Activated T-helper 17 cell treated with anti-CD3 and anti-CD28 coated beads, Interleukin-2, amount 50 U/mL, for 72 hours (primary cell): ENCODE data around the gene ADGRF3. TPM values are rescaled to one million over a fixed set of nuclear protein-coding genes. Genes with fewer than 3 reads are reported as not detected.
"Not testable (repeated sequence)": the region's sequence is repeated elsewhere in the genome, so short reads cannot be mapped to it uniquely, and the experiment has no call there.

Experiments used
- ATAC-seq: fragments of 150-1000 bp; cut with Tn5 transposase; replicated peaks from 2 replicates; pipeline ENCODE4 v1.10.0; 2021; ENCODE audit warnings: mild to moderate bottlenecking, moderate library complexity
- H3K27ac Mint-ChIP-seq: one replicate; pipeline ENCODE4 v1.8.0; 2022; ENCODE audit warnings: mixed read lengths
- H3K27me3 Mint-ChIP-seq: one replicate; pipeline ENCODE4 v1.8.0; 2022; ENCODE audit warnings: mixed read lengths
- H3K36me3 Mint-ChIP-seq: one replicate; pipeline ENCODE4 v1.8.0; 2022; ENCODE audit warnings: low read depth, mild to moderate bottlenecking, mixed read lengths
- H3K4me1 Mint-ChIP-seq: one replicate; pipeline ENCODE4 v1.8.0; 2022; ENCODE audit warnings: mixed read lengths
- H3K4me3 Mint-ChIP-seq: one replicate; pipeline ENCODE4 v1.8.0; 2022; ENCODE audit warnings: mild to moderate bottlenecking, mixed read lengths
- H3K9me3 Mint-ChIP-seq: one replicate; pipeline ENCODE4 v1.8.0; 2022; ENCODE audit warnings: mixed read lengths
- total RNA-seq, 2 donors: library from RNA; stranded (reverse); gene quantifications; one replicate each; pipeline ENCODE4 v1.2.3, GENCODE V29; 2022

ADGRF3 gene
- total RNA-seq, 2 donors from 2014 or later = 1.4 to 3.0 TPM

DNA sequence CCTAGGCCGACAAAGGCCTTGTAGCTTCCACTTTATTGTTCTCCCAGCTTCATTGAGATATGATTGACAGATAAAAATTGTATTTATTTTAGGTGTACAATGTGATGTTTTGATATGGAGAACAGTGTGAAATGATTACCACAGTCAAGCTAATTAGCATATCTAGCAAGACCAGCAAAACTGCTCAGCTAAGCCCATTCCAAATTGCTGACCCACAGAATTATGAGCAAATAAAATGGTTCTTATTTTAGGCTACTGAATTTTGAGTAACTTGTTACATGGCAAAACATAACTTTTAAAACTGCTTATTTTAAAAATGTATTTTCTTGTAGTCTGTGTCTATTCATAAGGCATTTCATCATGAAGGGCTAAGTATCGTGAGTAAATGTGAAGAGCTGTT, 9.3 kb downstream of the ADGRF3 start:
- no peaks in the 10 kb centered on the region for H3K27me3 Mint-ChIP-seq
- H3K4me1 Mint-ChIP-seq = peaks cover 5% of the 10 kb centered on the region
- H3K27ac Mint-ChIP-seq = no peak overlapping the region

DNA sequence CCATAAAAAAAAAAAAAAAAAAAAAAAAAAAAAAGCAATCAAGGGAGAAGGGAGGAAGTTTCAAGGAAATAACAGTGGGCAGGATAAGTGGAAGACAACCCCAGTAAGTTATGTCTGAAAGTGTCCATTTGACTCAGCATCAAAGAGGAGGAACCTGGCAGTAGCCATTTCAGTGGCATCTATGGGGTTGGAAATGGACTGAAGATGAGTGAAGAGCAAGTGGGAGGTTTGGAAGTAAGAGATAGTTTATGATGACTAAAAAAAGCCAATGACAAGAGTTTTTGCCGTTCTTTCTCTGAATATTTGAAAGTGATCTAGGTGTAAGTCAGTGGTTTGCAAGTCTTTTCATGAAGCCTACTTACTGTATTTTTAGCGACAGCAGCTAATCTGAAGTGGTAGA, 9.9 kb downstream of the ADGRF3 start:
- no peaks in the 10 kb centered on the region for H3K9me3 Mint-ChIP-seq
- no peaks in the 10 kb centered on the region for H3K27me3 Mint-ChIP-seq
- H3K27ac Mint-ChIP-seq = no peak overlapping the region
- no peaks in the 10 kb centered on the region for H3K36me3 Mint-ChIP-seq
- H3K4me3 Mint-ChIP-seq = no peak overlapping the region
- ATAC-seq = peak; percentile 80
- peaks cover 5% of the 10 kb centered on the region for H3K4me1 Mint-ChIP-seq

More for the DNA sequence above, 9.3 kb downstream of the ADGRF3 start:
- H3K4me3 Mint-ChIP-seq = no peak overlapping the region
- no peaks in the 10 kb centered on the region for H3K36me3 Mint-ChIP-seq
- ATAC-seq = no peak
- H3K9me3 Mint-ChIP-seq = no peaks in the 10 kb centered on the region

DNA sequence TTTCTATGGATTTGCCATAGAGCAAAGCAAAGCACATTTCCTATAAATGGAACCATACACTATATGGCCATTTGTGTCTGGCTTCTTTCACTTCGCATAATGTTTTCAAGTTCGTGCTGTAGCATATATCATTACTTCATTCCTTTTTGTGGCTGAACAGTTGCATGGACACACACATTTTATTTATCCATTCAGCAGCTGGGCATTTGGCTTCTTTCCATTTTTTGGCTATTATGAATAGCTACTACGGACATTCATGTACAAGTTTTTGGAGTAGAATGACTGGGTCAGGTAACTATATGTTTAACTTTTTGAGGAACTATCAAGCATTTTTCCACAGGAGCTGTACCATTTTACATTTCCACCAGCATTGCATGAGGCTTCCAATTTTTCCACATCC, 11.4 kb downstream of the ADGRF3 start:
- Mint-ChIP-seq H3K27me3 (no peaks in the 10 kb centered on the region), H3K27ac (no peak overlapping the region), H3K9me3 (no peaks in the 10 kb centered on the region), H3K4me1 (peaks cover 6% of the 10 kb centered on the region), H3K4me3 (no peak overlapping the region), H3K36me3 (no peaks in the 10 kb centered on the region)
- ATAC-seq = no peak

DNA sequence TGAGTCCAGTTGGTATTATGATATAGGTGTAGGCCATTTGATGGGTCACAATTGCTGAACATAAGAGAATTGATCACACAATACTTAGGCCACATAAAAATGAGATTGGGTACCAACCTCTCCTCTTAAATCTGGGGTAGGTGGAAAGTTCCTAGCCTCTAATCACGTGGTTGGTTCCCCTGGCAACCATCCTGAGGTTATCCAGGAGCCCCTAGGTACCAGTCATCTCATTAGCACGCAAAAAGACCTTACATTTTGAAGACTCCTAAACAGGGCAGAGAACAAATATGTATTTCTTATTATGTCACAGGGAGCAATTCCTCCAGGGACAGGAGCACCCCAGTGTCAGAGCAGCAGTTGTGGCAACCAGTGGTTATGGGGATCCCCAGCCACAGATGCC, 13.3 kb downstream of the ADGRF3 start:
- Mint-ChIP-seq H3K4me3 (no peak overlapping the region), H3K27me3 (no peaks in the 10 kb centered on the region), H3K36me3 (no peaks in the 10 kb centered on the region), H3K9me3 (no peaks in the 10 kb centered on the region), H3K4me1 (peaks cover 12% of the 10 kb centered on the region), H3K27ac (no peak overlapping the region)
- no peak for ATAC-seq

DNA sequence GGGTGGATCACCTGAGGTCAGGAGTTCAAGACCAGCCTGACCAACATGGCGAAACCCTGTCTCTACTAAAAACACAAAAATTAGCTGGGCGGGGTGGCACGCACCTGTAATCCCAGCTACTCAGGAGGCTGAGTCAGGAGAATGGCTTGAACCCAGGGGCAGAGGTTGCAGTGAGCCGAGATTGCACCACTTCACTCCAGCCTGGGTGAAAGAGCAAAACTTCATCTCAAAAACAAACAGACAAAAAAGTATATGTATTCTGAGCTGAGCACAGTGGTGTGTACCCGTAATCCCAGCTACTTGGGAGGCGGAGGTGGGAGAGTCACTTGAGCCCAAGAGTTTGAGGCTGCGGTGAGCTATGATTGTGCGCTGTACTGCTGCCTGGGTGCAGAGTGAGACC, 15.3 kb downstream of the ADGRF3 start:
- H3K36me3 Mint-ChIP-seq, H3K9me3 Mint-ChIP-seq, ATAC-seq, H3K4me3 Mint-ChIP-seq, H3K27ac Mint-ChIP-seq, H3K27me3 Mint-ChIP-seq: not testable (repeated sequence)
- H3K4me1 Mint-ChIP-seq = peaks cover 12% of the 10 kb centered on the region

DNA sequence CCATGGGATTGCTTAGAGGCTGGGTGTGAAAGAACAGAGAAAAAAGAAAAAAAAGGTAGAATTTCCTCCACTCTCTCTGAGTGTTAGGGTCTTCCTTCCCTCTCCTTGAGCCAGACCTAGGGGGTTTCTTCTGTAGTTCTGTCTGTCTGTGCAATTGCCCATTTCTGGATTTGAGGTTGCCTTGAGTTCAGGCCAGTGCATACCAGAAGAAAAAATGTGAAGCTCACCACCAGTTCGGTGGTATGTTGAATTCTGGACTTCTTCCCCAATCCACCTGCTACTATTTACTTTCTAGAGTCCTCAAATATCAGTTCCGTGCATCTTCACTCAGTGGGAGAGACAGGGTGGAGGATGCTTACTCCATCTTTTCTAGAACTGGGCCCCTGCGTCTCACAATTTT, 16.0 kb downstream of the ADGRF3 start:
- no peak for ATAC-seq
- H3K9me3 Mint-ChIP-seq = no peaks in the 10 kb centered on the region

DNA sequence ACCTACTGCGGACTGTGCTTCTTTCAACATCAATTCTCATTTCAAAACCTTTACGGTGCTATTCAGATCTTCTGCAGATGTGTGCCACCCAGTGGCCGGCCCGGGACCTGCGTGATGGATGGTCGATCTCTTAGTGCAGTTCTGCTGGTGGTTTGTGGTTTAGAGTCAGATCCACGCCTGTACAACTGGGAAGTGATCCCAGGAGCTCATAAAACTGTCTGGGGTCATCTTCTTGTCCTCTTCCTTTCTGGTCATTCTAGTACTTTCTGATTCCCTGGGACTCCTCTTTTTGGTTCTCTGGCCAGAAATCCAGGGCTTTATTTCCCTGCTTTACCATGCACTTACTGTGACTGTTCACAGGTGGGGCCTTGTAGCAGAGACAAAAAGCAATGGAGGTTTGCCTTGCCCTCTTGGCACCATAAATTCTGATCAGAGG, 16.5 kb downstream of the ADGRF3 start:
- Mint-ChIP-seq H3K4me3 (peak overlapping the region; percentile 18), H3K36me3 (no peaks in the 10 kb centered on the region), H3K9me3 (no peaks in the 10 kb centered on the region), H3K27ac (no peak overlapping the region), H3K4me1 (peaks cover 7% of the 10 kb centered on the region), H3K27me3 (no peaks in the 10 kb centered on the region)
- peak; percentile 94 for ATAC-seq

More for the DNA sequence above, 16.0 kb downstream of the ADGRF3 start:
- Mint-ChIP-seq H3K27me3 (no peaks in the 10 kb centered on the region), H3K4me1 (peaks cover 7% of the 10 kb centered on the region), H3K36me3 (no peaks in the 10 kb centered on the region), H3K4me3 (no peak overlapping the region), H3K27ac (no peak overlapping the region)

DNA sequence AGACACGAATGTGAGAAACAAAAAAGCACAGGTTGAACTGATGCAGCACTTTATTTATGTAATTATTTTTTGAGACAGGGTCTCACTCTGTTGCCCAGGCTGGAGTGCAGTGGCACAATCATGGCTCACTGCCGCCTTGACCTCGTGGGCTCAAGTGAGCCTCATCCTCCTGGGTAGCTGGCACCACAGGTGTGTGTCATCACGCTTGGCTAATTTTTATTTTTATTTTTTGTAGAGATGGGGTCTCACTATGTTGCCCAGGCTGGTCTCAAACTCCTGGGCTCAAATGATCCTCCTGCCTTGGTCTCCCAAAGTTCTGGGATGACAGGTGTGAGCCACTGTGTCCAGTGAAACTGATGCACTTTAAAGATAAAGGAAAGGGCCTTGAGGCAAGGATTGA, 17.5 kb downstream of the ADGRF3 start:
- not testable (repeated sequence) for H3K36me3 Mint-ChIP-seq, H3K4me3 Mint-ChIP-seq, ATAC-seq, H3K9me3 Mint-ChIP-seq, H3K27me3 Mint-ChIP-seq, H3K27ac Mint-ChIP-seq, H3K4me1 Mint-ChIP-seq

DNA sequence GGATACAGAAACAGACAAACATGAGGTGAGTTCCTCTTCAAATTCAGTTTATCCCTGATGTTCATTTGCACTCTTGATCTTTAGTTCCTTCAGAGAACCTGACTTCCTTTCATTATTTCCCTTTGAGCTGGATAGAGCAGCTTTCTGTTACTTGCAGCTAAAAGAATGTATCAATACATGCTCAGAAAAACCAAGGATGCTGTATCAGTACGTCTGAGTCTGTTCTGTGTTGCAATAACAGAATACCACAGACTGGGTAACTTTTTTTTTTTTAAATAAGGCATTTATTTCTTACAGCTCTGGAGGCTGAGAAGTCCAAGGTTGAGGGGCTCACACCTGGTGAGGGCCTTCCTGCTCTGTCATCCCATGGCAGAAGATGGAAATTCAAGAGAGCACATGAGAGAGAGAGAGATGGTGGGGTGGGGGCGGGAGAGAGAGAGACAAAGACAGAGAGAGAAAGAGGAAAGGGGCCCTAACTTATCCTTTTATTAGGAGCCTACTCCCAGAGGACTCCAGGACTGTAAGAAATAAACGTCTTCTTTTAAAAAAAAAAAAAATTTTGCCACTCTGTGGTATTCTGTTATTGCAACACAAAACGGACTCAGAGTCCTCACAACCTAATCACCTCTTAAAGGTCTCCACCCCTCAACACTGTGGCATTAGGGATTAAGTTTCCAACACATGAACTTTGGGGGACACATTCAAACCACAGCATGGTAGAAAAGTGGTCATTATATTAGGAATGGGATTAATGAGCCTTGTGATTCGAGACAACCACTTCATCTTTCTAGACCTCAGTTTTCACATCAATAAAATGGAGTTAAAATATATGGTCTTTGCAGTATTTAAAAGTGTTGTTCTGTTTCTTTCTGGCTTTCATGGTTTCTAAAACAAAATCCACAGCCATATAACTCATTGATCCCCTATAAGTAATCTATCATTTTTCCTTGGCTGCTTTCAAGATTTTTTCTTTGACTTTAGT, 19.0 kb downstream of the ADGRF3 start:
- ATAC-seq = no peak
- H3K27me3 Mint-ChIP-seq = no peaks in the 10 kb centered on the region
- no peaks in the 10 kb centered on the region for H3K9me3 Mint-ChIP-seq
- peaks cover 7% of the 10 kb centered on the region for H3K4me1 Mint-ChIP-seq
- no peak overlapping the region for H3K27ac Mint-ChIP-seq
- H3K4me3 Mint-ChIP-seq = no peak overlapping the region
- no peaks in the 10 kb centered on the region for H3K36me3 Mint-ChIP-seq

DNA sequence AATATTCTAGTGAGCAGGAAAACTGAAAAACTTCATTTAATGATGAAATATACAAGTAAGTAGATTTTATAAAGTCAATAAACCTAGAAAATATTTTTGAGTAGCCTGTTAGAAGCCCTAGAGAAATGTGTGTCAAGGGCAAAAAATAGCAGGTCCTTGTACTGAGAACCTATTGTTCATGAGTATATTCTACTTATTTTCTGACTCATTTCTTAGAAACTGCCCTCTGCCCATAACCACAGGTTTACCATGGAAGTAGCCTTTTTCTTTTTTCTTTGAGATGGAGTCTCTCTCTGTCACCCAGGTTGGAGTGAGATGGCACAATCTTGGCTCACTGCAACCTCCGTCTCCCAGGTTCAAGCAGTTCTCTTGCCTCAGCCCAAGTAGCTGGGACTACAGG, 20.1 kb downstream of the ADGRF3 start:
- Mint-ChIP-seq H3K36me3 (no peaks in the 10 kb centered on the region), H3K27me3 (no peaks in the 10 kb centered on the region), H3K4me1 (peaks cover 7% of the 10 kb centered on the region), H3K4me3 (no peak overlapping the region), H3K27ac (peak overlapping the region; percentile 67), H3K9me3 (no peaks in the 10 kb centered on the region)
- ATAC-seq = peak; percentile 52

DNA sequence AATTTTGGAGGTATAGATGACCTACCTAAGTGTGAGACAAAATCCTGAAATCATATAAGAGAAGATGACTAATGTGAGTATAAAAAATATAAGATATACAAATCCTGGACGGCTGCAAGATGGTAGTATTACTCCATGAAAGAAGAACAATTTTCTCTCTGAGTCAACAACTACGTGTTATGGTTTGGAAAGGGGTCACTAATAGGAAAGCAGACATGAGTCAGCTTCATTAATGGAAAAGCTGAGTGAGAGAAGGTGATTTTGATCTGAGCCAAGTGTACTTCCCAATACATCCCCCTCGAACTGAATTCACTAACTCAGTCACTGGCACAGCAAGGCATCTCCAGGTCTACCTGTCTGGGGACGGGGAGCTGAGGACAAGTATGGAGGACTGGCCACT, 20.7 kb downstream of the ADGRF3 start:
- Mint-ChIP-seq H3K9me3 (no peaks in the 10 kb centered on the region), H3K4me3 (no peak overlapping the region), H3K27ac (peak overlapping the region; percentile 67), H3K4me1 (peaks cover 7% of the 10 kb centered on the region), H3K27me3 (no peaks in the 10 kb centered on the region), H3K36me3 (no peaks in the 10 kb centered on the region)
- peak; percentile 37 for ATAC-seq

DNA sequence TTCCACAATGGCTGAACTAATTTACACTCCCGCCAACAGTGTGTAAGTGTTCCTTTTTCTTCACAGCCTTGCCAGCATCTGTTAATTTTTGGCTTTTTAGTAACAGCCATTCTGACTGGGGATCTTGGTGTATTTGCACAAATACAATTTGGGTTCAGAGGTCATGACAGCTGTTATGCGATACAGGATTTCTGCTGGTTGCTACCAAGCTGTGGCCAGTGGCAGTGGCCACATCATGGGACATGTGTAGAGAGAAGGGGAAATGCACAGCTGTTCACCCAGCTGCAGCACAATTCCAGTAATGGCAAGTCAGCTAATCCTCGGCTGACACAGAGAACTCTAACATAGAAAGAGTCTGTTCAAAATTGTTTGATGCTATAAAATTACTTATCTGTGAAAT, 21.7 kb downstream of the ADGRF3 start:
- Mint-ChIP-seq H3K27me3 (no peaks in the 10 kb centered on the region), H3K9me3 (no peaks in the 10 kb centered on the region), H3K27ac (no peak overlapping the region), H3K4me1 (peaks cover 3% of the 10 kb centered on the region), H3K4me3 (no peak overlapping the region), H3K36me3 (no peaks in the 10 kb centered on the region)
- ATAC-seq = no peak

DNA sequence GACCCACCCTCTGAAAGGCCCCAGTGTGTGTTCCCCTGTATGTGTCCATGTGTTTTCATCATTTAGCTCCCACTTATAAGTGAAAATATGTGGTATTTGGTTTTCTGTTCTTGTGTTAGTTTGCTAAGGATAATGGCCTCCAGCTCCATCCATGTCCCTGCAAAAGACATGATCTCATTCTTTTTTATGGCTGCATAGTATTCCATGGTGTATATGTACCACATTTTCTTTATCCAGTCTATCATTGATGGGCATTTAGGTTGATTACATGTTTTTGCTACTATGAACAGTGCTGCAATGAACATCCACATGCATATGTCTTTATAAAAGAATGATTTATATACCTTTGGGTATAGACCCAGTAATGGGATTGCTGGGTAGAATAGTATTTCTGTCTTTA, 22.1 kb downstream of the ADGRF3 start:
- not testable (repeated sequence) for H3K9me3 Mint-ChIP-seq, H3K4me1 Mint-ChIP-seq, H3K4me3 Mint-ChIP-seq, ATAC-seq, H3K27me3 Mint-ChIP-seq, H3K36me3 Mint-ChIP-seq, H3K27ac Mint-ChIP-seq

DNA sequence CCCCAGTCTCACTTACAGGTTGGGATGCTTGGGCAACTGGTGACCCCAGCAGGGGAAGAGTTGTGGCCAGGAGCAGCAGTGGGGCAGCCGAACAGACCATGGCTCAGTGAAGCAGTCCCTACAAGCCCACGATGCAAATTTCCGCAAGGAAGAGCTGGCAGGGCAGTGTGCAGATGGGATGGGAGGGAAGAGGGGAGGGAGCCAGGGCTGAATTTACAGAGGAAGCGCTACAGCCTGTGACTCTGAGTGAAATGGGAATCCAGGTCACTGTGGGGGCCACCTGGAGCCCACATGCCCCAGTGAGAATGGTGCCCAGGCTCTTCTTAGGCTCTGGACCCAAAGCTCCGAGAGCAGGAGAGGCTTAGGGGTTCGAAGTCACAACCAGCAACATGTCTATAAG, 27.6 kb downstream of the ADGRF3 start:
- Mint-ChIP-seq H3K4me3 (no peak overlapping the region), H3K36me3 (no peaks in the 10 kb centered on the region)
- no peak for ATAC-seq

DNA sequence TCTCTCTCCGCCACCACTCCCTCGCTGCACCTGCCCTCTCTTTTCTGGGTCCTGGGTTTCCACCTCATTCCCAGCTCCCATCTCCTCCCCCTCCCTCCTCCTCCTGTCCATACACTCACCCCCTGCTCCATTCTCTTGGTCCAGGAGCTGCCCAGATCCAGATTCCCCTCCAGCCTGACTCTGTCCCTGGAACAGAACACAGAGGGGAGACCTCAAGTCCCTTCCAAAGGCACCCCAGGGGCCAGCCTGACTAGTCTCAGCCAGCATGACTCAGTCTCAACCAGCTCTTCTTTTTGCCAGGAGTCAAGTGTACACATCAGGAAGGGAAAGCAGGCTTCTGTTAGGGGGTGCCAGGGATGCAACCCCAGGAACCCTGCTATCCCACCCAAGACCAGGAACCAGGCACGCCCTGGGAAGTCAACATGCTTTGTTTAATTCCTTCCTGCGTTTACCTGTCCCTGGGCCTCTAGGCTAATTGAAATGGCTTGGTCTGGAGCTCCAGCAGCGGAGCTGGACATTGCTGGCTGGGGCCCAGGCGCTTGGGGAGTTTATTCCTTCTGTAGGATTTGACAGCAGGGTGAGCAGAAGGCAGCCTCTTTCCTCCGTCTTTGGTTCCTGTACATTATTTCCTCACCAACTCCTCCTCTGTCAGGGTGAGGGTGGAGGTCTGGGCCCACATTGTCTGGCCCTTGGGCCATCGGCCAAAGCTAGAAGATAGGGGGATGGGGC, 29.0 kb downstream of the ADGRF3 start:
- no peaks in the 10 kb centered on the region for H3K27me3 Mint-ChIP-seq
- no peaks in the 10 kb centered on the region for H3K4me1 Mint-ChIP-seq
- H3K4me3 Mint-ChIP-seq = no peak overlapping the region
- no peaks in the 10 kb centered on the region for H3K36me3 Mint-ChIP-seq
- no peaks in the 10 kb centered on the region for H3K9me3 Mint-ChIP-seq
- ATAC-seq = no peak
- H3K27ac Mint-ChIP-seq = no peak overlapping the region

More for the DNA sequence above, 27.6 kb downstream of the ADGRF3 start:
- no peak overlapping the region for H3K27ac Mint-ChIP-seq
- no peaks in the 10 kb centered on the region for H3K9me3 Mint-ChIP-seq
- no peaks in the 10 kb centered on the region for H3K4me1 Mint-ChIP-seq
- H3K27me3 Mint-ChIP-seq = no peaks in the 10 kb centered on the region
